H9 (cell line): ENCODE data around the gene GXYLT2. TPM values are rescaled to one million over a fixed set of nuclear protein-coding genes. Genes with fewer than 3 reads are reported as not detected.

Source experiments
- DNase-seq: peaks from one replicate; pipeline ENCODE4 v3.0.0-alpha.2; 2017
- H2AFZ ChIP-seq: one replicate; pipeline ENCODE4 v1.6.1; 2013; ENCODE audit warnings: mild to moderate bottlenecking, low read length, control low read depth, moderate library complexity
- H2AK5ac ChIP-seq: 2 replicates; pipeline ENCODE4 v1.6.1; 2013; ENCODE audit warnings: low read length, control low read depth, mixed read lengths; ENCODE audit not compliant: insufficient read length
- H2BK120ac ChIP-seq: one replicate; pipeline ENCODE4 v1.6.1; 2013; ENCODE audit warnings: low read depth, mild to moderate bottlenecking, low read length, control low read depth, inconsistent platforms; ENCODE audit not compliant: poor library complexity, severe bottlenecking
- H2BK12ac ChIP-seq: 2 replicates; pipeline ENCODE4 v1.6.1; 2013; ENCODE audit warnings: low read length, control low read depth, mixed read lengths, low read depth; ENCODE audit not compliant: insufficient read length
- H2BK15ac ChIP-seq: 2 replicates; pipeline ENCODE4 v1.6.1; 2013; ENCODE audit warnings: low read depth, low read length, control low read depth
- H2BK20ac ChIP-seq: one replicate; pipeline ENCODE4 v1.6.1; 2013; ENCODE audit warnings: low read depth, mild to moderate bottlenecking, low read length, control low read depth, inconsistent platforms; ENCODE audit not compliant: poor library complexity, severe bottlenecking
- H2BK5ac ChIP-seq: 2 replicates; pipeline ENCODE4 v1.6.1; 2013; ENCODE audit warnings: low read length, control low read depth, mixed read lengths; ENCODE audit not compliant: insufficient read length
- H3K14ac ChIP-seq: 2 replicates; pipeline ENCODE4 v1.6.1; 2013; ENCODE audit warnings: low read length, control low read depth; ENCODE audit not compliant: insufficient read depth
- H3K18ac ChIP-seq: 2 replicates; pipeline ENCODE4 v1.6.1; 2013; ENCODE audit warnings: low read depth, mild to moderate bottlenecking, mixed read lengths, low read length, control low read depth; ENCODE audit not compliant: insufficient read length
- H3K23ac ChIP-seq: 2 replicates; pipeline ENCODE4 v1.6.1; 2013; ENCODE audit warnings: low read length, control low read depth, mixed read lengths, low read depth; ENCODE audit not compliant: insufficient read length
- H3K23me2 ChIP-seq: 2 replicates; pipeline ENCODE4 v1.6.1; 2013; ENCODE audit warnings: low read depth, mild to moderate bottlenecking, mixed read lengths, low read length, control low read depth; ENCODE audit not compliant: insufficient read length, poor library complexity, severe bottlenecking
- H3K27ac ChIP-seq: 2 replicates; pipeline ENCODE4 v1.5.1; 2013; ENCODE audit warnings: low read length, control low read depth, mixed read lengths, low read depth; ENCODE audit not compliant: insufficient read length
- H3K27me3 ChIP-seq: 2 replicates; pipeline ENCODE4 v1.6.1; 2013; ENCODE audit warnings: low read length, control low read depth, inconsistent platforms; ENCODE audit not compliant: insufficient read depth
- H3K4ac ChIP-seq: 2 replicates; pipeline ENCODE4 v1.6.1; 2013; ENCODE audit warnings: low read depth, mild to moderate bottlenecking, control low read depth, inconsistent platforms, low read length, moderate library complexity
- H3K4me1 ChIP-seq: 2 replicates; pipeline ENCODE4 v1.6.1; 2013; ENCODE audit warnings: low read length, control low read depth, inconsistent platforms; ENCODE audit not compliant: insufficient read depth
- H3K4me2 ChIP-seq: 2 replicates; pipeline ENCODE4 v1.6.1; 2013; ENCODE audit warnings: low read length, control low read depth, mixed read lengths; ENCODE audit not compliant: insufficient read length, insufficient read depth
- H3K56ac ChIP-seq: 2 replicates; pipeline ENCODE4 v1.6.1; 2013; ENCODE audit warnings: low read depth, mild to moderate bottlenecking, mixed read lengths, low read length, control low read depth; ENCODE audit not compliant: insufficient read length
- H3K79me1 ChIP-seq: 2 replicates; pipeline ENCODE4 v1.6.1; 2013; ENCODE audit warnings: low read depth, mild to moderate bottlenecking, moderate library complexity, low read length, control low read depth, inconsistent platforms; ENCODE audit not compliant: insufficient read depth, poor library complexity, severe bottlenecking
- H3K79me2 ChIP-seq: 2 replicates; pipeline ENCODE4 v1.6.1; 2013; ENCODE audit warnings: low read length, control low read depth, inconsistent platforms; ENCODE audit not compliant: insufficient read depth
- H3K9ac ChIP-seq: 2 replicates; pipeline ENCODE4 v1.6.1; 2013; ENCODE audit warnings: low read length, control low read depth, mixed read lengths; ENCODE audit not compliant: insufficient read length; ENCODE audit errors: extremely low read depth
- H3K9me3 ChIP-seq: one replicate; pipeline ENCODE4 v1.6.1; 2013; ENCODE audit warnings: low read depth, low read length, inconsistent platforms; ENCODE audit not compliant: control insufficient read depth
- H3T11ph ChIP-seq: one replicate; pipeline ENCODE4 v1.6.1; 2013; ENCODE audit warnings: mild to moderate bottlenecking, low read length, control low read depth, inconsistent platforms
- H4K20me1 ChIP-seq: one replicate; pipeline ENCODE4 v1.6.1; 2013; ENCODE audit not compliant: control insufficient read depth, insufficient read length, insufficient read depth
- H4K5ac ChIP-seq: 2 replicates; pipeline ENCODE4 v1.6.1; 2013; ENCODE audit warnings: low read depth, mild to moderate bottlenecking, mixed read lengths, low read length, control low read depth; ENCODE audit not compliant: insufficient read length
- H4K8ac ChIP-seq: replicated peaks from 2 replicates; pipeline ENCODE4 v1.6.1; 2013; ENCODE audit warnings: low read length, control low read depth, mixed read lengths, low read depth; ENCODE audit not compliant: insufficient read length
- H4K91ac ChIP-seq: 2 replicates; pipeline ENCODE4 v1.6.1; 2013; ENCODE audit warnings: low read depth, mild to moderate bottlenecking, moderate library complexity, mixed read lengths, low read length, control low read depth; ENCODE audit not compliant: insufficient read length
- H3K27ac Mint-ChIP-seq, 3 experiments: 2 replicates in 2 of 3; 3 replicates in 1 of 3; pipeline ENCODE4 v1.8.0; 2020 to 2021; ENCODE audit warnings: mixed read lengths in 3 of 3, mild to moderate bottlenecking in 1 of 3, moderate library complexity in 1 of 3
- H3K27me3 Mint-ChIP-seq: 2 replicates; pipeline ENCODE4 v1.8.0; 2021; ENCODE audit warnings: low read depth, mild to moderate bottlenecking, moderate library complexity, mixed read lengths
- H3K36me3 Mint-ChIP-seq, 3 experiments: 2 replicates in 2 of 3; 3 replicates in 1 of 3; pipeline ENCODE4 v1.8.0; 2020 to 2021; ENCODE audit warnings: low read depth in 3 of 3, mixed read lengths in 3 of 3; ENCODE audit not compliant: insufficient read depth in 1 of 3
- H3K4me1 Mint-ChIP-seq, 2 experiments: 2 replicates each; pipeline ENCODE4 v1.8.0; 2020; ENCODE audit warnings: mixed read lengths in 2 of 2
- H3K4me3 Mint-ChIP-seq, 2 experiments: 2 replicates in 1 of 2; 3 replicates in 1 of 2; pipeline ENCODE4 v1.8.0; 2020 to 2021; ENCODE audit warnings: mild to moderate bottlenecking in 2 of 2, mixed read lengths in 2 of 2, moderate library complexity in 1 of 2
- H3K9me3 Mint-ChIP-seq, 2 experiments: 2 replicates in 1 of 2; 3 replicates in 1 of 2; pipeline ENCODE4 v1.8.0; 2020; ENCODE audit warnings: mild to moderate bottlenecking in 2 of 2, mixed read lengths in 2 of 2, moderate library complexity in 1 of 2
- CTCF ChIP-seq: fragments of 200-600 bp; sonication (generic); conservative IDR thresholded peaks from 3 replicates; pipeline ENCODE4 v1.8.0; 2021; ENCODE audit warnings: antibody characterized with exemption, mild to moderate bottlenecking
- WGBS: extraction: QIAGEN DNeasy Blood & Tissue Kit; methylation state at CpG from one replicate; pipeline ENCODE4 v1.1.7; 2013; ENCODE audit warnings: missing lambda C conversion rate, low lambda C conversion rate, mixed read lengths; ENCODE audit not compliant: insufficient read length; ENCODE audit errors: extremely low coverage; 5-methylcytosine and 5-hydroxymethylcytosine counted together
- total RNA-seq: library from RNA; stranded (reverse); gene quantifications from 2 replicates; pipeline ENCODE4 v1.2.1, GENCODE V29; 2021

Gene GXYLT2
- total RNA-seq, 1 experiment from 2014 or later = 2.0 TPM

- no peak overlapping the region for H4K8ac ChIP-seq
- H2BK5ac ChIP-seq = no peak overlapping the region
- H3K79me2 ChIP-seq = peaks cover 80% of the 10 kb centered on the region
- Mint-ChIP-seq H3K9me3 (no peaks in the 10 kb centered on the region), H3K27ac (peak overlapping the region in 2 of 3 experiments; percentile 7 to 24; a peak in 1 of 7 replicates), H3K27me3 (no peaks in the 10 kb centered on the region), H3K36me3 (peaks cover 26 to 53% (median 42%) of the 10 kb centered on the region in 3 experiments), H3K4me1 (peaks cover 37 to 38% of the 10 kb centered on the region in 2 experiments), H3K4me3 (no peak overlapping the region)
- H4K91ac ChIP-seq = no peak overlapping the region
- H3K4ac ChIP-seq = no peak overlapping the region
- no peaks in the 10 kb centered on the region for H3K9me3 ChIP-seq
- no peak overlapping the region for H2BK12ac ChIP-seq
- peaks cover 10% of the 10 kb centered on the region for H3K79me1 ChIP-seq
- no peak overlapping the region for H3K23ac ChIP-seq
- H3K27me3 ChIP-seq = no peaks in the 10 kb centered on the region
- H3K4me2 ChIP-seq = no peak overlapping the region
- WGBS = 100% methylated on average over 2 of the region's 4 CpGs
- no peak for DNase-seq
- H3K23me2 ChIP-seq = no peaks in the 10 kb centered on the region
- H3K27ac ChIP-seq = no peak overlapping the region
- no peaks in the 10 kb centered on the region for H4K20me1 ChIP-seq
- no peak overlapping the region for H2BK15ac ChIP-seq
- H4K5ac ChIP-seq = no peak overlapping the region
- no peak overlapping the region for H2AK5ac ChIP-seq
- H3K56ac ChIP-seq = no peak overlapping the region
- H3T11ph ChIP-seq = no peak overlapping the region
- no peak overlapping the region for H2AFZ ChIP-seq
- H3K14ac ChIP-seq = no peak overlapping the region
- no peak overlapping the region for H3K18ac ChIP-seq
- no peaks in the 10 kb centered on the region for H3K4me1 ChIP-seq
- no peak overlapping the region for H2BK20ac ChIP-seq
- H3K9ac ChIP-seq = no peak overlapping the region
- TF ChIP-seq CTCF = no peak
- H2BK120ac ChIP-seq = no peak overlapping the region
Measured at GRCh38 chr3:73009008-73009407, 121.2 kb downstream of the GXYLT2 start.
